Mammary microvascular endothelial cell (primary cell): Measurements from ENCODE around the gene VPS35L. TPM values are rescaled to one million over a fixed set of nuclear protein-coding genes. Genes with fewer than 3 reads are reported as not detected.

Source experiments
- total RNA-seq: library from RNA; depleted of rRNA; stranded (reverse); fragments of >200 nt; gene quantifications from 2 replicates; pipeline ENCODE4 v1.2.3, GENCODE V29; 2015

The VPS35L gene
- 54.4 and 58.5 TPM in 2 replicates for total RNA-seq

DNA sequence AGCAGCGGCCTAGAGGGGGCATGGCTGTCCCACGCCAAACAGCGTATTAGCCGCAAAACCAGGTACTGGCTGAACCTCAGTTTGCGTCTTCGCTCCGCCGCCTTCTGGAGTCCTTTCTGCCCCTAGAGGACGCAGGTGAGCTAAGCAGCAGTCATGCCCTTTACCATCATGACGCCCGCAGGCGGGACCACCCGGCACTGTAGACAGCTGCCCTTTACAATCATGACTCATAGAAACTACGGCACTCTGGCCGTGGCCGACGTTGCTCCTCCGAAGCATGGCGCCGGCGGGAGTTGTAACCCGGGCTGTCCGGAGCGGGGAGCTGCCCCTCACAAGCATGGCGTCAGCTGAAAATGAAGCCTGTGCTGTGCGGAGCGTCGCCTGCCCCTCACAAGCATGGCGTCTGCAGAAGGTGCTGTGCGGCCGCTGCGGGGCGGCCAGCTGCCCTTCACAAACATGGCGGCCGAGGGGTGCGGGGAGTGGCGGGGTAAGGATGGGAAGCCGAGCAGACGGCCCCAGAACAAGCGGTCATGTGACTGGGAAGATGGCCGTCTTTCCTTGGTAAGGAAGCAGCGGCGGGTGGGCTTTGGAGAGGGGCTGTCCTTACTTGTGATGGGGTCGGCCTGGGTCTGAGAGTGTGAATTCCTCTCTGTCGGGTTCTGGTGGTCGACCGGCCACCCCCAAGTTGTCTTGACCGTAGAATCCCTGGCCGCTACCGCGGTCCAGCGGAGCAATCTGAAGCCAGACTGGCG, at the start of gene VPS35L:
Gene VPS35L (plus strand): TSS at position 518 of the 752 bp plus-strand sequence. CDS start 27 bp downstream, at position 545.

GRCh38 chr16:19521471-19522396, 33.8 kb upstream of the VPS35L start, which contains the start of gene GDE1:
TSS of gene GDE1 (minus strand) at chr16:19522098. CDS start at chr16:19521964, 134 bp downstream.

GRCh38 chr16:19523559-19524355, 31.7 kb upstream of the VPS35L start, which contains the start of gene CCP110:
TSS of gene CCP110 (plus strand) at chr16:19523942. CDS start at chr16:19527882, 3,940 bp downstream.

DNA sequence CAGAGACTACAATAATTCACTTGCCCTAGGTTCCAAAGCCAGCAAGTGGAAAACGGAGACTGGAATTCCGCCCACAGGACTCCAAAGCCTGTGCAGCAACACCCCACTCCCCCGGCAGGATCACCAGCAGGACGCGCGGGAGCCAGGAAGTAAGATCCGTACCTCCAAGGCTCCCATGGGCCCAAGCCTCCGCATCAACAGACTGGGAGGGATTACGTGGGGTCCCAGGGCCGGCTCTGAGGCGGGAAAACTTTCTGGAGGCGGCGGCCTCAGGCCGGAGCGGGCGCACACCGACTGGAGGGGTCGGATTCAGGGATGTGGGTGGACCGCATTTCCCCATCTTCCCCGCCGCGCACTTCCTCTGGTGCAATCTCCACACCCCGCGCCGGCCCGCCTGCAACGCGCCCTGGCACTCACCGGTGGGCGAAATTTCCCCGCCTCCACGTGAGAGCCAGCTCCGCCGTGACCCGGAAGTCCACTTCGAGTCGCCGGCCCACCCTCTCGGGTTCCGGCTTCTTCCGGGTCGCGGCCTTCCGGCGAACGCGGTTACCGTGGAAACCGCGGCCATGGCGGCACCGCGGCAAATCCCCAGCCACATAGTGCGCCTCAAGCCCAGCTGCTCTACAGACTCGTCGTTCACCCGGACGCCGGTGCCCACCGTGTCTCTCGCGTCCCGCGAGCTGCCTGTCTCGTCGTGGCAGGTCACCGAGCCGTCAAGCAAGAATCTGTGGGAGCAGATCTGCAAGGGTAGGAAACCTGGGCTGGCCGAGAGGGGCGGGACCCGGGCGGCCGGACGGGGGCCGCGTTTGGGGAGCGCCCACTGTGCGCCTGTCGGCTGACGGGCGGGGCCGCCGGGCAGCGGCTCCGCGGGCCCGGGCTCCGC, 162.5 kb downstream of the VPS35L start, which contains the start of the genes IQCK and KNOP1:
Gene IQCK (plus strand): TSS at position 531 of the 883 bp plus-strand sequence. CDS start 36 bp downstream, at position 567.
Gene KNOP1 (minus strand): TSS at position 487 of the 883 bp plus-strand sequence. CDS start 3,192 bp downstream, outside the sequence.

Other genes with a start within 250 kb of the VPS35L start
- gene TMC5, start 137.8 kb upstream of the VPS35L start, total RNA-seq: not detected in 2 replicates
- 39.9 and 41.9 TPM in 2 replicates for gene GDE1, start 33.6 kb upstream of the VPS35L start, total RNA-seq
- gene CCP110, start 31.8 kb upstream of the VPS35L start, total RNA-seq: 6.3 and 6.4 TPM in 2 replicates
- gene KNOP1, start 162.5 kb downstream of the VPS35L start, total RNA-seq: 23.9 and 36.3 TPM in 2 replicates
- 37.2 and 40.6 TPM in 2 replicates for gene IQCK, start 162.6 kb downstream of the VPS35L start, total RNA-seq